Endothelial cell of umbilical vein (primary cell): ENCODE data around the gene LDLRAD4. TPM values are rescaled to one million over a fixed set of nuclear protein-coding genes. Genes with fewer than 3 reads are reported as not detected.

Experiments used
- BruUV-seq: library from RNA; stranded (reverse); fragments of 400-500 nt; replicated peaks from 2 replicates; lab custom pipeline; 2021; lab: Mats Ljungman, UMichigan
- CTCF ChIA-PET: fragments of 300-600, 350-600 bp; sonication (Branson Sonifier 250); formaldehyde crosslinking; loops from one replicate; lab custom pipeline; 2021; ENCODE audit warnings: antibody characterized with exemption, inconsistent platforms; lab: Charles Lee
- POLR2A ChIA-PET: fragments of 300-600, 350-600 bp; sonication (Branson Sonifier 250); formaldehyde crosslinking; loops from one replicate; lab custom pipeline; 2021; ENCODE audit warnings: antibody characterized with exemption, inconsistent platforms; lab: Charles Lee
- DNase-seq: peaks from one replicate; pipeline ENCODE4 v3.0.0-alpha.2; 2011; ENCODE audit warnings: low read depth, low spot score
- FAIRE-seq: peaks from 2 replicates; lab custom pipeline; 2011; peaks lifted over from hg19 to GRCh38; lab: Jason Lieb, UNC
- H2AFZ ChIP-seq: 2 replicates; pipeline ENCODE4 v1.6.0; 2012; ENCODE audit warnings: low read depth, low read length, control low read depth, inconsistent platforms
- H3K27ac ChIP-seq: 2 replicates; pipeline ENCODE4 v1.5.1; 2011; ENCODE audit warnings: low read depth, mild to moderate bottlenecking, control low read depth, low read length, moderate library complexity; ENCODE audit not compliant: insufficient read depth
- H3K27me3 ChIP-seq, 2 experiments: 2 replicates each; pipeline versions ENCODE4 v1.6.0 to v1.6.1; 2011; ENCODE audit warnings: low read length in 2 of 2, mixed read lengths in 1 of 2; ENCODE audit not compliant: control insufficient read depth in 2 of 2, insufficient read depth in 2 of 2
- H3K36me3 ChIP-seq, 2 experiments: 2 replicates in 1 of 2; 3 replicates in 1 of 2; pipeline ENCODE4 v1.5.1; 2011; ENCODE audit warnings: low read length in 2 of 2, mild to moderate bottlenecking in 1 of 2, moderate library complexity in 1 of 2; ENCODE audit not compliant: control insufficient read depth in 2 of 2, insufficient read depth in 2 of 2; ENCODE audit errors: extremely low read depth in 1 of 2
- H3K4me1 ChIP-seq: 3 replicates; pipeline ENCODE4 v1.5.1; 2011; ENCODE audit warnings: mild to moderate bottlenecking, low read length; ENCODE audit not compliant: control insufficient read depth, insufficient read depth; ENCODE audit errors: extremely low read depth
- H3K4me2 ChIP-seq: 2 replicates; pipeline ENCODE4 v1.6.1; 2011; ENCODE audit warnings: low read length, control low read depth, mixed read lengths; ENCODE audit not compliant: insufficient read depth
- H3K4me3 ChIP-seq, 3 experiments: fragments of 200-600 bp in 1 of 3; sonication (generic), shearing (Covaris generic) in 1 of 3; replicated peaks in 1 of 3; 2 replicates each; pipeline ENCODE4 v1.5.1; 2011 to 2016; ENCODE audit warnings: control low read depth in 3 of 3, low read length in 3 of 3, mild to moderate bottlenecking in 2 of 3, inconsistent platforms in 1 of 3, low read depth in 1 of 3, moderate library complexity in 1 of 3; ENCODE audit not compliant: insufficient read depth in 1 of 3
- H3K79me2 ChIP-seq: 2 replicates; pipeline ENCODE4 v1.6.0; 2012; ENCODE audit warnings: low read length, inconsistent platforms; ENCODE audit not compliant: control insufficient read depth, insufficient read depth
- H3K9ac ChIP-seq: replicated peaks from 2 replicates; pipeline ENCODE3; 2011; ENCODE audit warnings: low read length, control low read depth; ENCODE audit not compliant: insufficient read depth; ENCODE audit errors: extremely low read depth
- H3K9me1 ChIP-seq: replicated peaks from 3 replicates; pipeline ENCODE4 v1.6.0; 2011; ENCODE audit warnings: mild to moderate bottlenecking, low read length; ENCODE audit not compliant: control insufficient read depth, insufficient read depth; ENCODE audit errors: extremely low read depth
- H3K9me3 ChIP-seq: replicated peaks from 2 replicates; pipeline ENCODE4 v1.5.1; 2012; ENCODE audit warnings: low read length, inconsistent platforms; ENCODE audit not compliant: control insufficient read depth, insufficient read depth
- H4K20me1 ChIP-seq: replicated peaks from 2 replicates; pipeline ENCODE3; 2011; ENCODE audit warnings: mild to moderate bottlenecking, low read length; ENCODE audit not compliant: control insufficient read depth, insufficient read depth; ENCODE audit errors: extremely low read depth
- EZH2 ChIP-seq: IDR thresholded peaks from 2 replicates; pipeline ENCODE4 v1.6.1; 2012; ENCODE audit warnings: borderline replicate concordance, low read depth, mild to moderate bottlenecking, moderate library complexity, low read length, inconsistent platforms; ENCODE audit not compliant: severe bottlenecking
- FOS ChIP-seq: IDR thresholded peaks from 2 replicates; pipeline ENCODE4 v1.6.1; 2011; ENCODE audit warnings: mild to moderate bottlenecking, low read length, moderate library complexity, borderline replicate concordance; ENCODE audit not compliant: insufficient read depth
- GATA2 ChIP-seq: IDR thresholded peaks from 2 replicates; pipeline ENCODE4 v1.7.0; 2011; ENCODE audit warnings: low read depth, mild to moderate bottlenecking, moderate library complexity, mixed read lengths, low read length; ENCODE audit not compliant: insufficient read length, insufficient read depth
- JUN ChIP-seq: IDR thresholded peaks from 2 replicates; pipeline ENCODE4 v1.6.1; 2011; ENCODE audit warnings: borderline replicate concordance, low read depth; ENCODE audit not compliant: insufficient read length, insufficient read depth
- MYC ChIP-seq: IDR thresholded peaks from one replicate; pipeline ENCODE4 v1.6.1; 2011; ENCODE audit warnings: mild to moderate bottlenecking, low read depth, low read length
- POLR2A ChIP-seq: IDR thresholded peaks from 2 replicates; pipeline ENCODE4 v1.6.1; 2012; ENCODE audit warnings: low read depth, mild to moderate bottlenecking, control low read depth, low read length
- POLR2AphosphoS5 ChIP-seq: IDR thresholded peaks from 2 replicates; pipeline ENCODE4 v1.6.1; 2012; ENCODE audit warnings: low read depth, mild to moderate bottlenecking, control low read depth, low read length, moderate library complexity; ENCODE audit not compliant: insufficient read depth
- dilution Hi-C: fragments of 300-500 bp; cut with MboI; formaldehyde crosslinking; loops from one replicate; pipeline ENCODE4 v1.15.0; 2019; ENCODE audit warnings: low sequenced_read_pairs; ENCODE audit not compliant: extremely low pct_ligation_motif_present
- intact Hi-C: fragments of 100-400 bp; cut with micrococcal nuclease; formaldehyde crosslinking; loops from one replicate; pipeline ENCODE4 v1.10.0; 2022
- polyA plus RNA-seq, 4 experiments: library from polyadenylated mRNA; depleted of rRNA in 3 of 4; stranded (reverse) in 3 of 4; unstranded in 1 of 4; fragments of >200 nt; gene quantifications; 2 replicates each; pipeline versions ENCODE4 v1.2.1 to v1.2.3, GENCODE V29; 2011 to 2012; ENCODE audit warnings: missing spikeins in 1 of 4
- total RNA-seq: library from RNA; stranded (reverse); gene quantifications from 2 replicates; pipeline ENCODE4 v1.2.3, GENCODE V29; 2021
- TF ChIP-seq, protein P1 (sequence below), 2 donors: IDR thresholded peaks; 1 replicate in 1 of 2; 2 replicates in 1 of 2; pipeline ENCODE4 v1.5.1; 2011; ENCODE audit warnings: low read length in 2 of 2, mild to moderate bottlenecking in 2 of 2, moderate library complexity in 2 of 2, control low read depth in 1 of 2, inconsistent platforms in 1 of 2, low read depth in 1 of 2; ENCODE audit not compliant: insufficient read depth in 1 of 2; ENCODE audit errors: extremely low read depth in 1 of 2
- TF ChIP-seq, protein P2 (sequence below): IDR thresholded peaks from 2 replicates; pipeline ENCODE4 v1.6.1; 2011; ENCODE audit not compliant: insufficient read depth, insufficient read length

Gene LDLRAD4
- total and polyA plus RNA-seq, 2 donors (not counting 3 experiments of a cell fraction or from before 2014, with no cell fraction given), result 5.2 to 6.5 TPM

DNA sequence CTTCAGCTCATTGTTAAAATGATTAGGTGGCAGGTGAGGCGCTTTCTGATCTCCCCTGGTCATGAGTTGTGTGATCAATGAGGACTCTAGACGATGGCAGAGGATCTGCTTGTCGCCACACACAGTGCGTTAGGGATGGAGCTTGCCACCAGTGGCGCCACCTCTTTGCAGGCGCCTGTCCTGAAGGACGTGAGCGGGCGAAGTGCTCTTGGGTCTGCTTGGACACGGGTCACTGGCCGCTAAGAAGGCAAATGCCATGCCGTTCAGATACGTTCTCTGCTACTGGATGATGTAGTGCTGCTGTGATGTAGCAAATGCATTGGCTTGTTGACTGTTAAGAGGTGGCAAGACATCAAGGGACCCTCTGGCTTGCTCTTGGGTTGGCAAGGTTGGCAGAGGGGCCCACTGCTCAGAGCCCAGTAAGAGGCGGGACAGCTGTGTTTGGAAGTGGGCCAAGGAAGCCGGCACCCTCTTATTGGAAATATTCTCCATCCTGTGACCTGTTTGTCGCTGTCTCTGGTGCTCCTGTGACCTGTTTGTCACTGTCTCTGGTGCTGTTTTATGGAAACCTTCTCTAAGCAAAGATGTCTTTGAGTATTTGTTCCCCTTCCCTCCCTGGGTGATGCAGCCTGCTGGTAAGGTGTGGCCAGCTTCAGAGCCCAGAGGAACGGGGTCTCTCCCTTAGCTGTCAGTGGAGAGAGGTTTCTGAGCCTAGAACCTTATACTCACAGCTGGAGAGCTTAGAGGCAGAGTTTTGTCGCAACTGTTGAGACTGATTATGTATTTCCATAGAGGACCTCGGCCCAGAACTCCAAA, 14.6 kb downstream of the LDLRAD4 start:
- CTCF ChIA-PET, result no interaction called here
- H3K4me1 ChIP-seq, result peaks cover 5% of the 10 kb centered on the region
- FAIRE-seq, result no peak

DNA sequence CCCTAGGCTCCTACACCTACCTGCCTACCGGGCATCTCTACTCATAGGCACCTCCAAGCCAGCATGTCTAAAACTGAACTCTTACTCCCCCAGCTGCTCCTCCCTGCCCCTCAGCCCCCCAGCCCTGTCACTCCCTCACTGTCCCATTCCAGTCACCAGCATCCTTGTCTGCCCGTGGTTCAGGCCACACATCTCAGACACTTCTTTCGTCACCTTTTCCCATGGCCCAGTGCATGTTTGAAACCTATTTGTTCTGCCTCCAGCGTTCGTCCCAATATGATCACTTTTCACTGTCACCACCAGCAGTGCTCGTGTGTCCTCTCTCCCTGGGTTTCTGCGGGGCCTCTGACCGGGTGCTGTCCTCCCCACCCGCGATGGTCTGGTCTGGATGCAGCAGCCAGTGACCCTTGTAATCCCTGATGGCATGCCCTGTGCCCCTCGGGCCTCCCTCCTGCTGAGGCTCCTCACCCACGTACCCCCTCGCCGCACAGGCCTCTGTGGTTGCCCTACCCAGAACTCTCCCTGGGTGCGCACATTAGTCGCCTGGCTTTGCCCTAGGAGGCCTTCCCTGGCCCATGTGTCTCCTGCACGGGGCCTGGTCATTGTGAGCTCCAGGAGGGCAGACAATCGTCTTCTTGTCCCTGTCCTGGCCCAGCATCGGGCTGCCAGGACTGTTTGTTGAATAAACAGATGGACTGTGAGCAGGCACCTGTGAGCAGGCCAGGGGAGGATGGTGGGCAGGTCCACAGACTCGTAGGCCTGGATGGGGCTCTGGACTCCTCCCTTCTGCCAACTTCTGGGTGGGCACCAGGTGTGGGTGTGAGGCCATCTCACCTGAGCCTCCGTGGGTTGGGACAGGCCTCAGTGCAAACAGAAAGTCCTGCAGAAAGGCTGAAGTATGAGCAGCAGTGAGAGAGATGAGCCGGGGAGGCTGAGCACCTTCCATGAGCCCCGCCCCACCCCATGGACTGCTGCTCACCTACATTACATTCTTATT, 15.5 kb downstream of the LDLRAD4 start:
- intact Hi-C loops, result no loop called here
- POLR2A ChIA-PET, result no interaction called here
- Histone ChIP-seq H4K20me1 (no peaks in the 10 kb centered on the region), H3K9me1 (no peaks in the 10 kb centered on the region), H3K36me3 (no peaks in the 10 kb centered on the region), H3K4me1 (peaks cover 5% of the 10 kb centered on the region), H2AFZ (no peak overlapping the region), H3K27ac (no peak overlapping the region), H3K4me3 (no peak overlapping the region), H3K79me2 (no peaks in the 10 kb centered on the region), H3K27me3 (peaks cover 0 to 3% of the 10 kb centered on the region in 2 experiments), H3K4me2 (no peak overlapping the region), H3K9ac (no peak overlapping the region), H3K9me3 (no peaks in the 10 kb centered on the region)
- CTCF ChIA-PET, result no interaction called here
- TF ChIP-seq EZH2 (no peak), FOS (no peak), JUN (no peak), POLR2A (no peak), POLR2AphosphoS5 (no peak), GATA2 (no peak), MYC (no peak)
- TF ChIP-seq, protein P1, sequence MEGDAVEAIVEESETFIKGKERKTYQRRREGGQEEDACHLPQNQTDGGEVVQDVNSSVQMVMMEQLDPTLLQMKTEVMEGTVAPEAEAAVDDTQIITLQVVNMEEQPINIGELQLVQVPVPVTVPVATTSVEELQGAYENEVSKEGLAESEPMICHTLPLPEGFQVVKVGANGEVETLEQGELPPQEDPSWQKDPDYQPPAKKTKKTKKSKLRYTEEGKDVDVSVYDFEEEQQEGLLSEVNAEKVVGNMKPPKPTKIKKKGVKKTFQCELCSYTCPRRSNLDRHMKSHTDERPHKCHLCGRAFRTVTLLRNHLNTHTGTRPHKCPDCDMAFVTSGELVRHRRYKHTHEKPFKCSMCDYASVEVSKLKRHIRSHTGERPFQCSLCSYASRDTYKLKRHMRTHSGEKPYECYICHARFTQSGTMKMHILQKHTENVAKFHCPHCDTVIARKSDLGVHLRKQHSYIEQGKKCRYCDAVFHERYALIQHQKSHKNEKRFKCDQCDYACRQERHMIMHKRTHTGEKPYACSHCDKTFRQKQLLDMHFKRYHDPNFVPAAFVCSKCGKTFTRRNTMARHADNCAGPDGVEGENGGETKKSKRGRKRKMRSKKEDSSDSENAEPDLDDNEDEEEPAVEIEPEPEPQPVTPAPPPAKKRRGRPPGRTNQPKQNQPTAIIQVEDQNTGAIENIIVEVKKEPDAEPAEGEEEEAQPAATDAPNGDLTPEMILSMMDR (IDR thresholded peaks at IDR 0.05; ENCODE audit: extremely low read depth in 1 of 2, insufficient read depth in 1 of 2, low read depth in 1 of 2, low read length in 2 of 2), result no peak
- TF ChIP-seq, protein P2, sequence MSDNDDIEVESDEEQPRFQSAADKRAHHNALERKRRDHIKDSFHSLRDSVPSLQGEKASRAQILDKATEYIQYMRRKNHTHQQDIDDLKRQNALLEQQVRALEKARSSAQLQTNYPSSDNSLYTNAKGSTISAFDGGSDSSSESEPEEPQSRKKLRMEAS, result no peak
- DNase-seq, result no peak
- dilution Hi-C loops, result no loop called here
- FAIRE-seq, result no peak
- no TSS peak for BruUV-seq

More for the DNA sequence above, 14.6 kb downstream of the LDLRAD4 start:
- dilution Hi-C loops (no loop called here), intact Hi-C loops (no loop called here)
- H3K9me1 ChIP-seq, result no peaks in the 10 kb centered on the region
- H3K27ac ChIP-seq, result no peak overlapping the region
- H3K4me3 ChIP-seq, result no peak overlapping the region
- H3K79me2 ChIP-seq, result no peaks in the 10 kb centered on the region
- no peaks in the 10 kb centered on the region for H3K9me3 ChIP-seq
- TF ChIP-seq, protein P2, result no peak
- no peak for TF ChIP-seq POLR2A
- TF ChIP-seq EZH2, result no peak
- no peaks in the 10 kb centered on the region for H3K36me3 ChIP-seq
- peaks cover 0 to 3% of the 10 kb centered on the region in 2 experiments for H3K27me3 ChIP-seq
- no peak overlapping the region for H2AFZ ChIP-seq
- no peak for DNase-seq
- no peaks in the 10 kb centered on the region for H4K20me1 ChIP-seq
- POLR2A ChIA-PET, result no interaction called here
- no peak overlapping the region for H3K9ac ChIP-seq
- no TSS peak for BruUV-seq
- no peak overlapping the region for H3K4me2 ChIP-seq
